Fibroblast of the aortic adventitia (primary cell): ENCODE data around the gene HCRTR1. TPM values are rescaled to one million over a fixed set of nuclear protein-coding genes. Genes with fewer than 3 reads are reported as not detected.

ENCODE experiments used
- DNase-seq: peaks from one replicate; pipeline ENCODE4 v3.0.0-alpha.2; 2010; ENCODE audit warnings: low read depth
- H3K4me3 ChIP-seq: 2 replicates; pipeline ENCODE4 v1.5.1; 2011; ENCODE audit warnings: low read depth, mild to moderate bottlenecking, control low read depth, low read length, moderate library complexity
- CTCF ChIP-seq: IDR thresholded peaks from 2 replicates; pipeline ENCODE4 v1.5.1; 2011; ENCODE audit warnings: mild to moderate bottlenecking, low read length, control low read depth, inconsistent platforms; ENCODE audit not compliant: insufficient read depth
- total RNA-seq: library from RNA; depleted of rRNA; stranded (reverse); fragments of >200 nt; gene quantifications from 2 replicates; pipeline ENCODE4 v1.2.3, GENCODE V29; 2012; ENCODE audit warnings: low replicate concordance

Gene HCRTR1
- total RNA-seq, 1 donor, result 0.18 TPM

GRCh38 chr1:31647106-31647505 is 29.6 kb downstream of the HCRTR1 start:
- no peak overlapping the region for H3K4me3 ChIP-seq
- TF ChIP-seq CTCF, result peak; percentile 57
- peak; percentile 81 for DNase-seq

- no peak for DNase-seq
- no peak for TF ChIP-seq CTCF
- H3K4me3 ChIP-seq, result no peak overlapping the region
Measured at GRCh38 chr1:31648190-31648589, 30.7 kb downstream of the HCRTR1 start.

- no peak for DNase-seq
- TF ChIP-seq CTCF, result no peak
- H3K4me3 ChIP-seq, result no peak overlapping the region
Measured at GRCh38 chr1:31648641-31649357, 31.3 kb downstream of the HCRTR1 start.

- TF ChIP-seq CTCF, result no peak
- H3K4me3 ChIP-seq, result no peak overlapping the region
- DNase-seq, result no peak
Measured at GRCh38 chr1:31650161-31651088, 32.9 kb downstream of the HCRTR1 start.

GRCh38 chr1:31651089-31651420 is 33.6 kb downstream of the HCRTR1 start:
- TF ChIP-seq CTCF, result no peak
- peak; percentile 70 for DNase-seq
- H3K4me3 ChIP-seq, result no peak overlapping the region

DNA sequence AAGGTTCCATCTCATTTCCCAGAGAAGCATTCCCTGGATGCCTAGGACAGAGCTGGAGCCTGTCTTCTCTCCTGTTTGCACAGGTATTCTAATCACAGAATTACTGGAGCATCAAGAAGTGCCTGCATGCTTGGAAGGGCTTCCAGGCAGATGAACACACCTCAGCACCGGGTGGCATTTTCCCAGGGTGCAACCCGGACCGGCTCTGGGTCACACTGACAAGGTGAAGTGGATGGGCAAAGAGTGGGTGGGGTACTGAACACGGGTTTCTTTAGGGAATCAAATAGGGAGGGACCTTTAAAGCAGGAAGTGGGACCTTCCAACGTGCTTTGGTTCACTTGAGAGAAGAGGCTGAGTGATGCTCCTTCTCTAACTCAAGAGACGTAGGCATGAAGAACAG is 34.3 kb downstream of the HCRTR1 start:
- DNase-seq, result no peak
- H3K4me3 ChIP-seq, result no peak overlapping the region
- TF ChIP-seq CTCF, result no peak
